ENCODE measurements around the gene ABCA2. TPM values are rescaled to one million over a fixed set of nuclear protein-coding genes. Genes with fewer than 3 reads are reported as not detected.
A peak's percentile ranks its signal among the peaks of the same experiment; 100 is the strongest.

Gene ABCA2
- total and polyA plus RNA-seq, 12 donors, result 2.9 to 150 (median 31.5) TPM

- no peak for DNase-seq
- Histone ChIP-seq H3K4me1 (replicated peaks in 1 of 2) (no peaks in the 10 kb centered on the region), H3K36me3 (replicated peaks in 1 of 2) (no peaks in the 10 kb centered on the region), H3K9me3 (replicated peaks in 1 of 3) (no peaks in the 10 kb centered on the region), H3K4me3 (no peak overlapping the region), H3K27ac (peak overlapping the region in 1 of 5 donors; percentile 36), H3K27me3 (no peaks in the 10 kb centered on the region)
- 82 to 95% (median 88%) methylated on average over 4 to 28 of the region's 28 CpGs for WGBS, 4 donors
- TF ChIP-seq CTCF (IDR thresholded peaks at IDR 0.05) (no peak), POLR2A (IDR thresholded peaks at IDR 0.05) (no peak)
- intact Hi-C loops (cut with DNase I), result loop anchor here in 1 of 2 donors (5.0 kb wide), 1 partner anchor 63 kb away; no protein-coding TSS in a partner anchor
These were observed 68.9 kb downstream of the ABCA2 start for GRCh38 chr9:136958898-136959850.

GRCh38 chr9:136958473-136958872 lies 69.6 kb downstream of the ABCA2 start:
- no peak overlapping the region for H3K4me3 ChIP-seq
- intact Hi-C loops (cut with DNase I), result loop anchor here in 1 of 2 donors (5.0 kb wide), 1 partner anchor 64 kb away; no protein-coding TSS in a partner anchor
- TF ChIP-seq CTCF (IDR thresholded peaks at IDR 0.05) (no peak), POLR2A (IDR thresholded peaks at IDR 0.05) (no peak)
- H3K36me3 ChIP-seq (replicated peaks in 1 of 2), result no peaks in the 10 kb centered on the region
- 90 to 96% (median 93%) methylated on average over 5 to 7 of the region's 7 CpGs for WGBS, 4 donors
- DNase-seq, result no peak
- no peaks in the 10 kb centered on the region for H3K27me3 ChIP-seq
- H3K27ac ChIP-seq, result no peak overlapping the region
- H3K4me1 ChIP-seq (replicated peaks in 1 of 2), result no peaks in the 10 kb centered on the region
- no peaks in the 10 kb centered on the region for H3K9me3 ChIP-seq (replicated peaks in 1 of 3)

- WGBS, 4 donors, result 89 to 96% (median 93%) methylated on average over 5 to 6 of the region's 6 CpGs
- no peaks in the 10 kb centered on the region for H3K36me3 ChIP-seq (replicated peaks in 1 of 2)
- peaks cover 0 to under 1% of the 10 kb centered on the region in 2 donors for H3K4me1 ChIP-seq (replicated peaks in 1 of 2)
- no peaks in the 10 kb centered on the region for H3K9me3 ChIP-seq (replicated peaks in 1 of 3)
- intact Hi-C loops (cut with DNase I), result loop anchor here in 1 of 2 donors (5.0 kb wide), 1 partner anchor 64 kb away; no protein-coding TSS in a partner anchor
- H3K4me3 ChIP-seq, result no peak overlapping the region
- no peak overlapping the region for H3K27ac ChIP-seq
- no peaks in the 10 kb centered on the region for H3K27me3 ChIP-seq
- DNase-seq, result no peak
- TF ChIP-seq POLR2A (IDR thresholded peaks at IDR 0.05) (no peak), CTCF (IDR thresholded peaks at IDR 0.05) (no peak)
These were observed 70.1 kb downstream of the ABCA2 start for GRCh38 chr9:136957901-136958300.

GRCh38 chr9:136957461-136957860 lies 70.6 kb downstream of the ABCA2 start:
- WGBS, 4 donors, result 82 to 100% (median 90%) methylated on average over 1 of the region's 1 CpG
- H3K4me3 ChIP-seq, result no peak overlapping the region
- H3K27me3 ChIP-seq, result no peaks in the 10 kb centered on the region
- no peaks in the 10 kb centered on the region for H3K36me3 ChIP-seq (replicated peaks in 1 of 2)
- no peak overlapping the region for H3K27ac ChIP-seq
- H3K4me1 ChIP-seq (replicated peaks in 1 of 2), result peaks cover 0 to 5% of the 10 kb centered on the region in 2 donors
- intact Hi-C loops (cut with DNase I), result loop anchor here in 1 of 2 donors (5.0 kb wide), 1 partner anchor 65 kb away; no protein-coding TSS in a partner anchor
- TF ChIP-seq POLR2A (IDR thresholded peaks at IDR 0.05), result no peak
- TF ChIP-seq CTCF (IDR thresholded peaks at IDR 0.05), result no peak
- DNase-seq, result no peak
- no peaks in the 10 kb centered on the region for H3K9me3 ChIP-seq (replicated peaks in 1 of 3)
